HG02943 (cell line): ENCODE measurements around the gene DDX5.
"Not testable (repeated sequence)": the region's sequence is repeated elsewhere in the genome, so short reads cannot be mapped to it uniquely, and the experiment has no call there.

Experiments used
- ATAC-seq: cut with Tn5 transposase; IDR thresholded peaks from one replicate; pipeline ENCODE4 v1.9.1; 2021; ENCODE audit warnings: mild to moderate bottlenecking, low read depth, moderate library complexity; ENCODE audit not compliant: unreplicated experiment

DDX5 gene

DNA sequence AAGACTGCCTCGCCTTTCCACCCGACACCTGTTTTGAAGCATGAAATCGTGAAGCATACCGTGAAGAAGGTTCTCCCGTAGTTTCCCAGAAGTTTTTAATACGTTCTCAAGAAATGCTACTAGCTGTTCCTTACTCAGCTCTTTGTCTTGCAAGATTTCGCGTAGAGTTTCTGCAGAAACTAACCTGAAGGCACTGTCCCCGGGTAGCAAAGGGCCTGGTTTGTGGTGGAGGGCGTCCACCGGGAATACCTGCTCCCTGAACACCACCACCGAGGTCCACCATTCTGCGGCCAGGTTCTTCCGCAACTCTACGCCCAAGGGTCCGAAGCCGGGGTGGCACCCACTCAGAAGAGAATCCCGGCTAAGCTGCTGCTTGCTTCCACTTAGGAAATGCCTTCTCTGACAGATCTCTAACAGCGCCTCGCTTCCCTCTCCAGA is 9.7 kb downstream of the DDX5 start:
- no peak for ATAC-seq

DNA sequence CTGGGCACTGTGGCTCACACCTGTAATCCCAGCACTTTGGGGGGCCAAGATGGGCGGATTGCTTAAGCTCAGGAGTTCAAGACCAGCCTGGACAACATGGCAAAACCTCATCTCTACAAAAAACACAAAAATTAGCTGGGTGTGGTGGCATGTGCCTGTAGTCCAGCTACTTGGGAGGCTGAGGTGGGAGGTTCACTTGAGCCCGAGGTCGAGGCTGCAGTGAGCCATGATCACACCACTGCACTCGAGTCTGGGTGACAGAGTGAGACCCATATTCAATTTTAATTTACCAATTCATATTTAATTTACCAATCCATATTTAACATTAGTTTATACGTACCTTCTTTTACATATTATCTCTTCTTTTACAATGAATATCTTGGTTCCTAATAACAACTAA is 10.8 kb downstream of the DDX5 start:
- not testable (repeated sequence) for ATAC-seq

DNA sequence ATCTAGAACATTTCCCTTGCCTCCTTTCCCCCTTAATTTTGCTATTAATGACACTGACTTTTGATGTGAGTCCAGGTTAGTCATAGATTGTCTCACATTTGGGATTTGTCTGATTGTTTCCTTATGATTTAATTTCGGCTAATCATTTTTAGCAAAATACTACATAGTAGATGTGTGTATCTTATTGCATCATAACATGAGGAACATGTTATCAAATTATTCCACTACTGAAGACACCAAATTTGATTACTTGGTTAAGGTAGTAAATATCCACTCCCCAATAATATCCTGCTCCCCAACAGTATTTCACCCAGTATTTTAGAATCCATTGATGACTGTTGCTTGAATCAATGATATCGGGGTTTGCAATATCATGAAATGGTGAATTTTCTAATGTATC is 12.0 kb downstream of the DDX5 start:
- ATAC-seq: no peak

DNA sequence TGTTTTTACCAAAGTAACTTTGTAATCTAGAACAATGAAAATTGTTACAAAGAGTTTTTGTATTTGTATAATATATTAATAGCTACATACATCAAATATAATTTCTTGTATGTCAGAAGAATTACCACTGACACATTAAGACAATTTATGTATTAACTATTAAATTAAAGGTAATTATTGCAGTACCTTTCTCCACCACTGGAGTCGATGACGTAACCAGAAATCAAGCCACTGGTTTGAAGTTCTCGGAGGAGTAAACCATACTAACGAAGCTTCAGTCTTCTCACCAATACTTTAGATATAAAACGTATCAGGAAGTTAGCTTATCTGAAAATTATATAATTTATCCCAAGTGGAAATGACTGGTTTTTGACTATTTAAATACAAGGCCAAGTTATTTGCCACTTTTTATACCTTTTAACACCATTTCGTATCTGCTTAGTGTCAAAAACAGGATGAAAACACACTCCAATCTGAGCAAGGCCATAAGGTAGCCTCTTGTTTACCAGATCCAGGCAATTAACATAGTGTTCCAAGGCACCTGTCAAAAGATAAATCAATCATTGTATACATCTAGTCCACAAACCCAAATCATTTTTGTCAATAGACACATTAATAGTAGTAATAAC is 13.5 kb downstream of the DDX5 start:
- no peak for ATAC-seq

DNA sequence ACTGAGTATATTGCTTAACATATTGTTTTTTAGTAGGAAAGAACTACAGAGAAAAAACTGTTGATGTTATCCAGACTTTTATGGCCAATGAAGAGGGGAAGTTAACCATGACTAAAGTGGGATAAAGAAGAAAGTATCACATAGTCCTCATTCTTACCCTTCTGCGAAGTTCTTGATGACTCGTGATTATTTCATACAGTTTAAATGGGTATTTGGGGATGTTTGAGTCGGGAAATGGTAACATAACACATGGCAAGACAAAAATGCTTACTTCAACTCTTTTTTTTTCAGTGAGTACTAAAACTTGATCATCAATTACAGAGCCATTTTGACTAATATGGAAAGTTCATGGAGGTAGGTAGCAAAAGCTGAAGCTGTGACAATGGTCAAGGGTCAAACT is 14.1 kb downstream of the DDX5 start:
- no peak for ATAC-seq

DNA sequence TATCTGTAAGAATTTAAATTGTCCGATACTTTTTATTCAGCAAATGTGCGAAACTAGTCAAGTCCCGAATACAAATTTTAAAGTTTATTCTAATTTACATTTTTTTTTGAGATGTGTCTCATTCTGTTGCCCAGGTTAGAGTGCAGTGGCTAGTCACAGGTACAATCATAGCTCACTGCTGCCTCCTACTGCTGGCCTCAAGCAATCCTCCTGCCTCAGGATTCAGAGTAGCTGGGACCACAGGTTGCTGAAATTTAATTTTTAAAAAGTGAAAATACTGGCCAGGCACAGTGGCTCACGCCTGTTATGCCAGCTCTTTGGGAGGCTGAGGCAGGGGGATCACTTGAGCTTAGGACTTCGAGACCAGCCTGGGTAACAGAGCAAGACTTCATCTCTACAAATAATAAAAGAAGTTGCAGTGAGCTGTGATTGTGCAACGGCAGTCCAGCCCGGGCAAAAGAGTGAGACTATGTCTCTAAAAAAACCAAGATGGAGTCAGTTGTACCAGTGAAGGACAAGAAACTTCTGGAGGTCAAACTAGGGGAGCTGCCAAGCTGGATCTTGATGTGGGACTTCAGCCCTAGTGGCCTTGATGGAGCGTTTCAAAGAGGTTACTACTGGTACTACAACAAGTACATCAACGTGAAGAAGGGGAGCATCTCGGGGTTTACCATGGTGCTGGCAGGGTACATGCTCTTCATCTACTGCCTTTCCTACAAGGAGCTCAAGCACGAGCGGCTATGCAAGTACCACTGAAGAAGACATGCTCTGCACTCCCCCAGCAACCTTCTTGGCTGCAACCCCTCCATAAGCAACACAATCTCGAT is 14.8 kb downstream of the DDX5 start:
- ATAC-seq: no peak

DNA sequence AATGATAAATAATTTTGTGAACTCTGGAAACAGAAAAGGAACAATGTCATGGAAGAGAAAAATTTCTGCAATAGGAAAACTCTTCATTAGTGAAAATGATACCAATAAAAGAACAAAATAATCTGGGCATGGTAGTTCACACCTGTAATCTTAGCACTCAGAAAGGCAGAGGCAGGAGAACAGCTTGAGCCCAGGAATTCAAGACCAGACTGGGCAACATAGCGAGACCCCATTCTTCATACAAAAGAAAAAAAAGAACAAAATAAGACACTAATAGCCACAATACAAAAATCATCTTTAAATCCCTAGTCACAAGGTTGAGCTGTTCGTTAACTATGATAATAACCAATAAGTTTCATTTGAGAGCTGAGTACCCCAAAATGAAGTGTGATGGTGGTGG is 17.8 kb downstream of the DDX5 start:
- no peak for ATAC-seq

DNA sequence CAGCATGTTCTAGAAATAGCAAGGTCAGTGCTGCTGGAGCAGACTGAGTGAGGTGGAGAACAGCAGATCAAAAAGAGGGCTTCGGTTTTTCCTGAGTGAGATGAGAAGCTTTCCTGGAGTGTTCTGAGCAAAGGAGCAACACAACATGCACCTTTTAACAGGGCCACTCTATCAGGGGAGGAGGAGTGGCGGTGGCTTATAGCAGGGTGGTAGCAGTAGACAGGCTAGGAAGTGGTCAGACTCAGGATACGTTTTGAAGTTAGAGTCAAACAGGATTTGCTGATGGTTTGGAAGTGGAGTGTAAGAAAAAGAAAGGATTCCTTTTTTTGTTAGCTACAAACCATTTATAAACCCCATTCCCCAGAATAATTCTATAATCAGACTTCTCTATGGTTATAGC is 21.7 kb downstream of the DDX5 start:
- no peak for ATAC-seq

DNA sequence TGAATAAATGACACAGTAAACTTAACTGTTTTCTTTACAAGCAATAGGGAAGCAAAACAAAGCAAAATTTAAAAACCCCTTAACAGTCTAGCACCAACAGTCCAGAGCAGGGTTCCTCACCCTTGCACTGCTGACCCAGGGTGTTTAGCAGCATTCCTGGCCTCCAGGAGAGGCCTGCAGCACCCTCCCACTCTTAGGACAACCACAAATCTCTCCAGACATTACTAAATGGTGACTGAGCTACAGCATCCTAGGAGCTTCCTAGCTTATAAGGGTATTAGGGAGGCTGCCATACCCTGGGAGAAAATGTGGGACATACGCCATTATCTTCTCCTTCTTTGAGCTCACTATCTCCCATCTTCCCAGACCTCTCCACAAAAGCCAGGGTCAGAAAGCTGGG is 25.1 kb downstream of the DDX5 start:
- no peak for ATAC-seq

DNA sequence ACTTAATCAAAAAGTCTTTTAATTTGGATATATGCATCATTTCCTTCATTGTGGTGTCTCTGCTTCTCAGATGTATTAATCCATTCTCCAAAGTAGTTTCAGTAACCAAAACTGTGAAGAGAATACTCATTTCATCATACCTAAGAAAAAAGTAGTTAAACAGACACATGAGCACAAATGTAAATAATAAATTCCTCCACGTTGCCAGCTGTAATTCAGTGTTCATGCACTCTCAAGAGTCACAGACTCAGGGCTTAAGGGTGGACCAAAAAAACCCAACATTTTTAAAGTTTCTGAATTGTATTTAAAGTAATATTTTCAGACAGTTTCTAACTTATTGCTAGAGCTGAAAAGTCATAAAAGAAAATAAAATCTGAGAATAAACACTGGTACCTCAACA is 28.2 kb downstream of the DDX5 start:
- ATAC-seq: no peak

DNA sequence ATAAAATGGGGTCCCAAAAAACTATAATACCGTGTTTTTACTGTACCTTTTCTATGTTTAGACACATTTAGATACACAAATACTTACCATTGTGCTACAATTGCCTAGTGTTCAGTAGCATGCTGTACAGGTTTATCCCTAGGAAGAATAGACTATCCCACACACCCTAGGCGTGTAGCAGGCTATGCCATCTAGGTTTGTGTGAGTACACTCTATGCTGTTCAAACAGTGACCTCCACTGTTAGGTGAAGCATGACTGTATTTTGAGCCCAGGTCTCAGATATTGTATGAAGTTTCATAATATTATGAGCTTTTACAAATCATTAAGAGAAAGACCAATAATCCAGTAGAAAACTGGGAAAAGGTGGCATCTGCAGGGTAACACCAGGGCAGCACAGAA is 33.5 kb downstream of the DDX5 start:
- no peak for ATAC-seq

DNA sequence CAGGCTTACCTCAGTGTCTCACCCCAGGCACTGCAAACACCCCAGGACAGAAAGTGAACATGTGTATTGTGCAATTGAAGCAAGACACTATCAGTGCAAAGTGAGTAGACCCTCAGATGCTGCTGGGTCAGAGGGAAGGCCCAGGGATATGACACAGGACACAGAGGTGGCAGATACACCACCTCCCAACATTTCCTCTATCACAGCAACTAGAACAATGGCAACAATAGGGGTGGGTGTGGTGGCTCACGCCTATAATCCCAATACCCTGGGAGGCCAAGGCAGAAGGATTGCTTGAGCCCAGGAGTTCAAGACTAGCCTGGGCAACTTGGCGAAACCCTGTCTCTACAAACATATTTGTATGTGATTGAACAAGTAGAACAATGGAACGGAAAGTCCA is 34.6 kb downstream of the DDX5 start:
- no peak for ATAC-seq

DNA sequence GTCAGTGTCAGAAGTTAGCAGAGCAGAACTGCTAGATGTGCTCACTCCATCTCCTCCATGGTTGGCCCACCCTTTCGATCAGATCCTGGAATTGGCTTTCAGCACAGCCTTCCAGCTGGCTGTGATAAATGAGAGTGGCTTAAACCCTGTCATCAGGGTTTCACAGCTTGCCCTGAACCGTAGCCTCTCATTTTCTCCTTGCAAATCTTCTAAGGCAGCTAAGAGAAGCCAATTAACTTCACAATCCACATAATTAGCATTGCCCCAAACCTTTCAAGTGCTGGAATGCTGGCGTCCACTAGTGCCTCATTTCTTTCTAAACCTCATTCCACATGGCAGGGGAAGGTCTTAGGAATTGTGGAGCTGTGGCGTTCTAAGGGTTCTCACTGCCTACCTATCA is 35.5 kb downstream of the DDX5 start:
- ATAC-seq: no peak

DNA sequence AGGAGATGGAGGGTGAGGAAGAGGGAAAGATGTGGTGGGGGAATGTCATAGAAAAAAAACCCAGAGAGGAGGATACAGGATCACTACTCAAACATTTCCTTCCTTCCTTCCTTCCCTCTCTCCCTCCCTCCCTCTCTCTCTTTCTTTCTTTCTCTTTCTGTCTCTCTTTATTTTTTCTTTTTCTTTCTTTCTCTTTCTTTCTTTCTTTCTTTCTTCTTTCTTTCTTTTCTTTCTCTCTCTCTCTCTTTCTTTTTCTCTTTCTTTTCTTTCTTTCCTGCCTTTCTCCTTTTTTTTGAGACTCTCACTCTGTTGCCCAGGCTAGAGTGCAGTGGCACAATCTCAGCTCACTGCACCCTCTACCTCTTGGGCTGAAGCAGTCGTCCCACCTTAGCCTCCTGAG is 39.3 kb downstream of the DDX5 start:
- ATAC-seq: not testable (repeated sequence)

DNA sequence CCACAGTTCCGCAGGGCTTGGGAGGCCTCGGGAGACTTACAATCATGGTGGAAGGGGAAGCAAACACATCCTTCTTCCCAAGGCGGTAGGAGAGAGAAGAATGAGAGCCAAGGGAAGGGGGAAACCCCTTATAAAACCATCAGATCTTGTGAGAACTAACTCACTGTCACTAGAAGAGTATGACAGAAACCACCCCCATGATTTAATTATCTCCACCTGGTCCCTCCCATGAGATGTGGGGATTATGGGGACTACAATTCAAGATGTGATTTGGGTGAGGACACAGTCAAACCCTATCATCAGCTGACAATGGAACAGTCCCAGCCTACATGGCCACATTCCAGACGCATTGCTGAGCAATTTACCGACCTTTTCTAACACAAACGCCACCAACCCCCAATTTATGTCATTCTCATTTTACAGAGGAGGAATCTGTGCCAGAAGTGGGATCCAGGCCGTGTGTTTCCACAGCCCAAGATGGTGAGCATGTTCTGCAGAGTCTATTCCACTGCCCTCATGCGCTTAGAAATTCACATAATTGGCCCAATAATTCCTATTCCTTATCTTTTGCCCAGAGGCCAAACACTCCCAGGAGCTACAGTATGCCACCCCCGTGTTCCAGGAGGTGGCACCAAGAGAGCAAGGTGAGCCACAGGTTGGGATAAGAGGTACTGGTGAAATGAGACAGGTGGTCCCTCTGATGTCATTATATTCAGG is 39.9 kb downstream of the DDX5 start:
- no peak for ATAC-seq

DNA sequence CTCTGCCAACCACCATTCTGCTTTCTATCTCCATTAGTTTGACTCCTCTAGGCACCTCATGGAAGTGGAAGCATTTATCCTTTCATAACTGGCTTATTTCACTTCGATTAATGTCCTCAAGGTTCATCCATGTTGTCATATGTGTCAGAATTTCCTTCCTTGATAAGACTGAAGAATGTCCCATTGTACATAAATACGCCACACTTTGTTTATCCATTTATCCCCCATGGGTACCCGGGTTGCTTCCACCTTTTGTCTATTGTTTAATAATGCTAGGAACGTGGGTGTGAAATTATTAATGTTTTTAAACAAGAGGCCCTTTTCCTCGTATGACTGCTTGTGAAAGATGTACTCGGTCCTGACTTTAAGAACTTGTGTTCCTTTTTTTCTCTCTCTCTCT is 44.3 kb downstream of the DDX5 start:
- no peak for ATAC-seq

DNA sequence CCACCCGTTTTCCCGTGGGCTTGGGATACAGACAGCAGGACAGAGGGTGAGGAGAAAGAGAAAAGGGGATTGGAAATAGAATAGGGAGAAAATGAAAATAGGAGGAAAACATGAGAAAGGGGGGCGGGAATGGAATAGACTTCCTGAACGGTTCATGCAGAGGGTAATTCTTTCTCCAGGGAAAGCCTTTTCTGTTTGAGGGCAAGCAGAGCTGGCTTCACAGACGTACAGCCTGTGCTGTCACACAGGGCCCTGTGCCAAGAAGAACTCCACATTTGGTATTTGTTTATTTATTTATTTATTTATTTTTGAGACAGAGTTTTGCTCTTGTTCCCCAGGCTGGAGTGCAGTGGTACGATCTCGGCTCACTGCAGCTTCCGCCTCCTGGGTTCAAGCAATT is 45.1 kb downstream of the DDX5 start:
- no peak for ATAC-seq

DNA sequence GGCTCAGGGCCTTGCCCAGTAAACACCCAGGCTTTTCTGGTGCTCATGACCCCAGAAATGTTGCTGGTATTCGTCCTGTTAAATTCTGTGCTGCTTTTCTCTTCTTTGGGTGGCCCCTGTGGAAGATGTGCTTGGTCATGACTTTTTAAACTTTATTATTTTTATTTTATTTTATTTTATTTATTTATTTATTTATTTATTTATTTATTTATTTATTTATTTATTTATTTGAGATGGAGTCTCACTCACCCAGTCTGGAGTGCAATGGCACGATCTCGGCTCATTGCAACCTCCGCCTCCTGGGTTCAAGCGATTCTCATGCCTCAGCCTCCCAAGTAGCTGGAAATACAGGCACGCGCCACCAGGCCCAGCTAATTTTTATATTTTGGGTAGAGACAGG is 46.3 kb downstream of the DDX5 start:
- not testable (repeated sequence) for ATAC-seq

DNA sequence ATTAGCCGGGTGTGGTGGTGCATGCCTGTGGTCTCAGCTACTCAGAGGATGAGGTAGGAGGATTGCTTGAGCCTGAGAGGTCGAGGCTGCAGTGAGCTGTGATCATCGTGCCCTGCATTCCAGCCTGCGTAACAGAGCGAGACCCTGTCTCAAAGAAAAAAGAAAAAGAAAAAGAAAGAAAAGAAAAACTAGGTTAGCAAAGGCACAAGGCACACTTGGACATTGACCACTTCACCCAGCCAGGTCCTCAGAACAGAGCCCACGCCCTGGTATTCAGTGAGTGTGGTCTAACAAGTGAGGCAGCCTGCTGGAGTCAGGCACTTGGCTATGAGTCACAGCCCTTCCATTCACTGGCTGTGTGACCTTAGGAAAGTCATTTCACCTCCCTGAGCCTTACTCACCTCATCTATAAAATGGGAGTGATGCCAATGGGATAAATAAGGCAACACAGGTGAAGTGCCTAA is 46.8 kb downstream of the DDX5 start:
- no peak for ATAC-seq

DNA sequence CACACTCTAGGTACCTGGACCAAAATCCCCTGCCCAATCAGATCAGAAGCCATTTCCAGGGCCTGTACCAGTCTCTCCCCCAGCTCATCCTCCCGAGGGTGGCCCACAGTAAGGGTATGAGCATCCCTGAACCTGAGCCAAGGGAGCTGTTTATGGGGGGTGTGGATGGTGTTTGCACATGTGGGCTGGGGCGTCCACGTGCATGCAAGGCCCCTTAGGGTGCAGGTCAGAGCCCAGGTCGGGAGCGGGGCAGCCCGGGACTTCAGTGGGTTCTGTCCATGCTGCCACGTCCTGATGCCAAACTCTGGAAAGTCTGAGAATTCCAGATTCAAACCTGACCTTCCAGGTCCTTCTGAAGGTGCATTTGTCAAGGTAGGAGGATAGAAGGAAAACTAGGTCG is 47.3 kb downstream of the DDX5 start:
- no peak for ATAC-seq

DNA sequence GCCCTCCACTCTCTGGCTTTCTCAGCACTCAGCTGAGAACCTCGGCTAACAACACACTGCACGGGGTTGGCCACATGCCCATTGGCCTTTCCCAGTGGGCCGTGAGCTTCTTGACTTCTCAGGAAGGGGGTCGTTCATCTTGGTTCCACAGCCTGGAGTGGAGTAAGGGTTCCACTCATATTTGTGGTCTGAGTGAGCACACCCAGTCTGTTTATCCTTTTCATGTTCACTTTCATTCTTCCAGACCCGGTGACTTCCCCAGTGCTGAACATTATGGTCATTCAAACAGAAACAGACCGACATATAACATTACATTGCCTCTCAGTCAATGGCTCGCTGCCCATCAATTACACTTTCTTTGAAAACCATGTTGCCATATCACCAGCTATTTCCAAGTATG is 48.9 kb downstream of the DDX5 start:
- ATAC-seq: no peak
